HG03097 (cell line): ENCODE results near the gene GRID1.
"Not testable (repeated sequence)": the region's sequence is repeated elsewhere in the genome, so short reads cannot be mapped to it uniquely, and the experiment has no call there.

Experiments used
- ATAC-seq: cut with Tn5 transposase; IDR thresholded peaks from one replicate; pipeline ENCODE4 v1.9.1; 2021; ENCODE audit not compliant: unreplicated experiment, low FRiP score

The GRID1 gene

GRCh38 chr10:86256690-86257315, 109.8 kb downstream of the GRID1 start:
- ATAC-seq, result no peak

DNA sequence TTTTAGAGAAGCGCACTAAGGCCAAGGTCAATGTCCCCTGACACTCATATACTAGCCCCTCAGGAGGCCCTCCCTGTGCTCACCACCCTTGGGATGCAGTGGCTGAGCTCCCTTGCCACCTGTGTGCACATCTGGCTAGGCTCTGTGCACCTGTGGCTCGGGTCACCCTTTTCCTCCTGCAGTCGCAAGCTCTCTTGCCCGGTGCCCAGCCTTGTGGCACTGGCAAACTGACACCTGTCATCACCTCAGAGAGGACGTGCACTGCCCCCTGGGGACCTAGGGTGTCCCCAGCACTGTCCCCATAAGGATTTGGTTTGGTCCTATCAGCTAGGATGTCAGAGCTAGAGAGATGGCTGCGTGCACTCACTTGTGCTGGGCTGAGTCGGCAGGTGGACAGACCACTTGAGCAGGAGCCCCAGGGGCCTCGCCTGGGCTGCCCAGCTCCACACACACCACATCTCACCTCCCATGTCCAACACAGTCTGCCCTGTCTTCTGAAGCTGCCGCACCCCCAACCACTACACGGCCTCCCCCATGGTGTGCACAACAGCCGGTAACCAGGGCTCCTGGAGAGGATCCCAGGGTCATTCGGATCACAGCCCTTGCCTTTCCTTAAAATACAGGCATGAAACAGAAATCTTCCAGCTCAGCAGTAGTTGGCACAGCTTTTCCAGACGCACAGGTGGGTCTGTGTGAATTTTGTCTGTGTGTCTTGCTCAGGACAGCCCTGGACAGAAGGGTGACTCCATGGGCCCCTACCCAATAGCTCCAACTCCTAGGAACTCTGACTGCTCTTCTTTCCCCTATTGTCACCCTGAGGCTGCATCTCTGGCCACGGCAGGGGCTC, 111.0 kb downstream of the GRID1 start:
- ATAC-seq, result no peak

- ATAC-seq, result no peak
Measured at GRCh38 chr10:86254526-86255174, 111.9 kb downstream of the GRID1 start.

- no peak for ATAC-seq
Measured at GRCh38 chr10:86254081-86254480, 112.5 kb downstream of the GRID1 start.

DNA sequence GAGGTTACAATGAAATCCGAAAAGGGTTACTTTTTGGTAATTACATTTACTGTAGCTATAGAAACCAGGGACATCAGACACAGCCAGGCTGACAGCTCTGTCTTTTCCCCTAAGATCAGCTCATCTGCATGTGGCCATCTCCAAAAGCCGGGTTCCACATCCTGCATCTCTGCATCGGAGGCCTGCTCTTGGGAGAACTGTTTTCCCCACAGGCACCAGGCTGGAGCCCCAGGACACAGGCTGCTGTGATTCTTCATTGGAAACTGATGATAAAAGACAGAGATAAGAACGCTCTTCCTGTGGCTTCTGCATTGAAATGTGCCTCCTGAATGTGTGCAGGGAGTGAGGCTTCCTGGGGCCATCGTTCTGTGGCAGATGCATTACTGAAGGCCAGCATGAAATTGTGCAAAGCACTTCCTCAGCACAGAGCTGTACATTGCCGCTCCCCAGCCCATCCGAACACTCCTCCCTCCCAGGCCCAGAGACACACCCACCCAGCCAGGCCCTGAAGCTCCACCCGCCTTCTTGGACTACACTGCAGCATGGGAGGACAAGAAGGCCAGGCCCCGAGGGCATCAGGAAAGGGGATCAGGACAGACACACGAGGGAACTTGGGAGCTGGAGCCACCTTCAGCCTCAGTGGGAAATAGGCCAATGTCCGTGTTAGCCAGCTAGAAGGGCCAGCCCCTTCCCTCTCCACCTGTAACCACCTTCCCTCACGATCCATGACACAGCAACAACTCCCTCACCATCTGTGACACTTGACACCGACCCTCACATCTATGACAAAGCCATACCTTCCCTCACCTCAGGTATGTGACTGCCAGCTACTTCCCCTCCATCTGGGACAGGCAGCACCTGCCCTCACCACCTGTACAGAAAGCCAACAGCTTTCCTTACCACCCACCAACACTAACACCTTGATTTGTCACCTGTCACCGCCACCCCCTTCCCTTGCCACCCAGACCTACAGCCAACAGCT, 113.2 kb downstream of the GRID1 start:
- no peak for ATAC-seq

GRCh38 chr10:86252556-86252955, 114.0 kb downstream of the GRID1 start:
- ATAC-seq, result no peak

- no peak for ATAC-seq
Measured at GRCh38 chr10:86252079-86252478, 114.5 kb downstream of the GRID1 start.

DNA sequence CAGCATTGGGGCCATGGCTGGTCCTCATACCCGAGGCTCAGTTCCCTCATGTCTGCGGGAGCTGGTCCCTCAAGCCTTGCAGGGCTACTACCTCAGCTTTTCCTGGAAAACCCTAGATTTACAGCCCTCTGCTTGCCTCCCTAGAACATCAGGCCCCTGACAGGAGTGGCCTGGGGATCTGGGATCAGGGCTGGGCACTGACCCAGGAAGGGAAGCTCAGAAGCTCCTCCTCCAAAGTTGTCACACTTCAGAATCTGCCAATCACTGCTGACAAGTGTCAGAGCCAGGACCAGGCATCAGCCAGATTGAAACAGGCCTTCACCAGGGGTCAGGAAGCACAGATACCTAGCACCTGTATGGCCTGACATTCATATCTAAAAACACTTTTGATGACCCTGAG, 115.2 kb downstream of the GRID1 start:
- no peak for ATAC-seq

DNA sequence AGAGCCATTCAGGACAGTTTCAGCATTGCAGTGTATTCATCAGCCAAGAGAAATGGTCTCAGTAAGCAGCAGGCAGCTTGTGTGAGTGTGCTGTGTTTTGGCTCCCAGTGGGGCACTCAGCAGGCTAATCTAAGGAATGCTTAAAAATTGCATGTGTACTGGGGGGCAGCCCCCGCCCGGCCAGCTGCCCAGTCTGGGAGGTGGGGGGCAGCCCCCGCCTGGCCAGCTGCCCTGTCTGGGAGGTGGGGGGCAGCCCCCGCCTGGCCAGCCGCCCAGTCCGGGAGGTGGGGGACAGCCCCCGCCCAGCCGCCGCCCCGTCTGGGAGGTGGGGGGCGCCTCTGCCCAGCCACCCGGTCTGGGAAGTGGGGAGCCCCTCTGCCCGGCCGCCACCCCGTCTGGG, 116.2 kb downstream of the GRID1 start:
- no peak for ATAC-seq

- no peak for ATAC-seq
Measured at GRCh38 chr10:86249794-86250193, 116.8 kb downstream of the GRID1 start.

DNA sequence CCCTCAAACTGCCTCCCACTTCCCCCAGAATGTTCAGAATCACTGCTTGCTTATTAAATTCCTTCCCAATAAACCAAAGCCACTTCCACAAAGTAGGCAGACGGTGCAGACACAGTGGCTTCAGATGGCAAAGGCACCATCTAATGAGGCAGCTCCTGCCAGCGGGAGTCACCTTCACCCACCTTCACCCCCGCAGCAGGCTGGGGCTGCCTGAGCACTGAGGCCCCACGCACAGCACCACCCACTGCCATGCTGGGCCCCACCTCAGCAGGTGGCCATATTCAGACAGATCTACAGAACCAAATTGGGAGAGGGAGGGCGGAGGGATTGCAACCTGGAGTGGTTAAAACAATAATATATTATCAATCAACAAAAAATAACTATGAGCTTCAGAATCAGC, 118.5 kb downstream of the GRID1 start:
- no peak for ATAC-seq

DNA sequence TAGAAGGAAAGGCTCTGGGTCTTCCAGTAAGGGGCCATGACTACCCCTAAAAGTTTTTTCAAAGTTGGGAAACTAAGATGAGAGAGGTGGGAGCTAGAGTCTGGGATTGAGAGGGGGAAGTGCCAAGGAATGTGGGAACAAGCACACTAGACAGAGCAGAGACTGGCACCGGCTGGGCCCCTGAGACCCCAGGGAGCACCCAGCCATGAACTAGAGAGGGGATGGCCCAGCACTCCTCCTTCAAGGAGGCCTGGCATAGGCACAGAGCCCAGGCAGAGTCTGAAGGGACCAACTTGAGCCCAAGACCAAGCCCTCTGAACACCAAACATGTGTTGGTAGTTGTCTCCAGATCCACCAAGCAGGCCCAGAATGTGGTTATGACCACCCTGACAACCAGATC, 119.0 kb downstream of the GRID1 start:
- ATAC-seq, result no peak

DNA sequence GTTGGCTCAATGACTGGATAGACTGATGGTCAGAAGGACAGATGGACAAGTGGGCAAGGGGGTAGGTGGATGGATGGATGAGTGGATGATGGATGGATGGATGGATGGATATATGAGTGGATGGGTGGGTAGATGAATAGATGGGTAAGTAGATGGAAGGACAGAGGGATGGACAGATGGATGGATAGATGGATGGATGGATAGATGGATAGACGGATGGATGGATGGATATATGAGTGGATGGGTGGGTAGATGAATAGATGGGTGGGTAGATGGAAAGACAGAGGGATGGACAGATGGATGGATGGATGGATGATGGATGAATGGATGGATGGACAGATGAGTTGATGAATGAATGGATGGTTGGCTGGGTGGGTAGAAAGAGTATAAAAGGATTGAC, 119.5 kb downstream of the GRID1 start:
- no peak for ATAC-seq

- no peak for ATAC-seq
Measured at GRCh38 chr10:86246279-86246940, 120.2 kb downstream of the GRID1 start.

DNA sequence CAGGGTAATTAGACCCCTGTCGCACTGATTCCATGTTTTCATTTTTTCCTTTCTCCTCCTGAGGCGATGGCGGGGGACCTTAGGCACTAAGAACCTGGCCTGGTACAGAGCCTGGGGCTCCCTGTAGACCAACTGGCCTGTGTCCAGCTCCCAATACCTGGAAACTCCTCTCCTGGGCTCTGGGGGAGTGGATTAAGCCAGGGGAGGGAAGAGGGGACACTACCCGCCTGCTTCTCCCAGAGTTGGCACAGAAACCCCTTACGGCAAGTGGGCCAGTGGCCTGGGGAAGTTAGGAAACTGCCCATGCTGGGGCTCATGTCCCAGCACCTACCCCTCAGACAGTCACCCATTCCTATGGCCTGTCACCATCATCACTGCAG, 121.6 kb downstream of the GRID1 start:
- ATAC-seq, result no peak

DNA sequence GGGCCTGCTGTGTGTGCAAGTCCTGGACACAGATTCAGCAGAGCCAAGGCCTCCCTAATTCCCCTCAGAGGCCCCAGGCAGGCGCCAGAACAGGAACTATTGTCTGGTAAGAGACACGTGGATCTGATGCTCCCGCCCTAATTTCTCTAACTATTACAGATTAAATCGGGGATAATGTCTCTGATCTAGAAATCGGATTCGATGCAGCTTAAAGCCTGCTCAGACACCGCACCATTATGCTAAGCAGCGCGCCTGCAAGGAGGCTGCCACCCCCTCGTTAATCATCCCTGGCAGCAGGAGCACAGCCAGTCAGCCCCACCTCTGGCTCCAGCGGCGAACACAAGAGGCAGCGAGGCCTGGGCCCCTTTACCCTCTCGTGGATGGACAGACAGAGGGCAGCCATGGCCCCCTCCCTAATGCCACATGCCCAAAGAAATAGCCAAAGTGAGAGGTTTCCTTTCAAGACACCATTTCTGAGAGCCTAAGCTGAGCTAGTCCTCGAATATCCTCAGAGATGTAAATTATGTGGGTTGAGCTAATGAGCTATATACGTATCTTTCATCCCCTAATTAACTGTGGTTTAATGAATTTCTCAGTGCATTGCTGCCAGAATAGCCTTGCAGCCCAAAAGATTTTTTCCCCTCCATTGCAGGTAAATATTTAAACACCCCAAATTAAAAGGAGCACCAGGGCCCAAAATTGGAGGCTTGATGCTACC, 122.1 kb downstream of the GRID1 start:
- no peak for ATAC-seq

- no peak for ATAC-seq
Measured at GRCh38 chr10:86243651-86244155, 122.9 kb downstream of the GRID1 start.

- ATAC-seq, result no peak
Measured at GRCh38 chr10:86242761-86243160, 123.8 kb downstream of the GRID1 start.

DNA sequence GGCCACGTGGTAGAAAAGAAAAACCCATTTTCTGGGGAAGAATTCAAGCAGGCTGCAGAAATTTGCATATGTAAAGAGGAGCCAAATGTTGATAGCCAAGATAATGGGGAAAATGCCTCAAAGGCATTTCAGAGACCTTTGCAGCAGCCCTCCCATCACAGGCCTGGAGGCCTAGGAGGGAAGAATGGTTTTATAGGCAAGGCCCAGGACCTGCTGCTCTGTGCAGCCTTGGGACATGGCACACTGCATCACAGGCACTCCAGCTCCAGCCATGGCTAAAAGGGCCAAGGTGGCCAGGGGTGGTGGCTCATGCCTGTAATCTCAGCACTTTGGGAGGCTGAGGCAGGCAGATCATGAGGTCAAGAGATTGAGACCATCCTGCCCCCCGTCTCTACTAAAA, 128.5 kb downstream of the GRID1 start:
- ATAC-seq, result not testable (repeated sequence)
